Muscle layer of duodenum (tissue), 2 donors: ENCODE results near the gene IFNL3.
"Not testable (repeated sequence)": the region's sequence is repeated elsewhere in the genome, so short reads cannot be mapped to it uniquely, and the experiment has no call there.

Experiments
- H3K27ac ChIP-seq: one replicate; pipeline ENCODE4 v1.7.0; 2013; ENCODE audit warnings: mild to moderate bottlenecking, low read length
- H3K27me3 ChIP-seq: one replicate; pipeline ENCODE4 v1.7.0; 2013; ENCODE audit warnings: low read depth, mild to moderate bottlenecking, control low read depth, low read length
- H3K36me3 ChIP-seq, 2 donors: one replicate each; pipeline ENCODE4 v1.7.0; 2013; ENCODE audit warnings: low read length in 2 of 2, control low read depth in 1 of 2, mild to moderate bottlenecking in 1 of 2; ENCODE audit not compliant: insufficient read depth in 2 of 2, control insufficient read depth in 1 of 2
- H3K4me1 ChIP-seq, 2 donors: one replicate each; pipeline ENCODE4 v1.7.0; 2013; ENCODE audit warnings: low read length in 2 of 2, mild to moderate bottlenecking in 2 of 2, control low read depth in 1 of 2, moderate library complexity in 1 of 2; ENCODE audit not compliant: insufficient read depth in 2 of 2, control insufficient read depth in 1 of 2
- H3K4me3 ChIP-seq, 2 donors: one replicate each; pipeline ENCODE4 v1.7.0; 2013; ENCODE audit warnings: low read length in 2 of 2, low read depth in 1 of 2, mild to moderate bottlenecking in 1 of 2
- H3K9me3 ChIP-seq, 2 donors: one replicate each; pipeline ENCODE4 v1.7.0; 2013; ENCODE audit warnings: low read length in 2 of 2, control low read depth in 1 of 2, mild to moderate bottlenecking in 1 of 2; ENCODE audit not compliant: control insufficient read depth in 1 of 2
- donor health status: healthy.

The IFNL3 gene

GRCh38 chr19:39268085-39268484 is 23.3 kb upstream of the IFNL3 start, which contains the start of gene IFNL2:
Gene IFNL2 (plus strand): TSS chr19:39268396. CDS start chr19:39268569, 173 bp downstream.
- not testable (repeated sequence) for H3K4me3 ChIP-seq, H3K4me1 ChIP-seq, H3K9me3 ChIP-seq, H3K27ac ChIP-seq, H3K36me3 ChIP-seq
- peaks cover 11% of the 10 kb centered on the region for H3K27me3 ChIP-seq

- peaks cover 21% of the 10 kb centered on the region for H3K27me3 ChIP-seq
- no peak overlapping the region for H3K27ac ChIP-seq
Measured at GRCh38 chr19:39265321-39265916, 20.6 kb upstream of the IFNL3 start.

GRCh38 chr19:39264306-39265290 is 19.8 kb upstream of the IFNL3 start:
- Histone ChIP-seq H3K27ac (no peak overlapping the region), H3K36me3 (no peaks in the 10 kb centered on the region), H3K4me3 (no peak overlapping the region), H3K4me1 (peaks cover 0 to 5% of the 10 kb centered on the region in 2 donors), H3K27me3 (peaks cover 21% of the 10 kb centered on the region), H3K9me3 (no peaks in the 10 kb centered on the region)

More at GRCh38 chr19:39265321-39265916, 20.6 kb upstream of the IFNL3 start:
- H3K36me3 ChIP-seq: no peaks in the 10 kb centered on the region
- H3K4me3 ChIP-seq: no peak overlapping the region
- no peaks in the 10 kb centered on the region for H3K9me3 ChIP-seq
- H3K4me1 ChIP-seq: peaks cover 0 to 5% of the 10 kb centered on the region in 2 donors

- H3K27me3 ChIP-seq: peaks cover 21% of the 10 kb centered on the region
- no peaks in the 10 kb centered on the region for H3K36me3 ChIP-seq
- no peak overlapping the region for H3K4me3 ChIP-seq
- H3K27ac ChIP-seq: no peak overlapping the region
- peaks cover 0 to 5% of the 10 kb centered on the region in 2 donors for H3K4me1 ChIP-seq
- no peaks in the 10 kb centered on the region for H3K9me3 ChIP-seq
Measured at GRCh38 chr19:39263912-39264305, 19.1 kb upstream of the IFNL3 start.

GRCh38 chr19:39262496-39262895 is 17.7 kb upstream of the IFNL3 start:
- Histone ChIP-seq H3K27me3 (peaks cover 21% of the 10 kb centered on the region), H3K36me3 (no peaks in the 10 kb centered on the region), H3K9me3 (no peaks in the 10 kb centered on the region), H3K4me1 (peaks cover 0 to 5% of the 10 kb centered on the region in 2 donors), H3K4me3 (no peak overlapping the region), H3K27ac (no peak overlapping the region)

GRCh38 chr19:39261704-39262103 is 16.9 kb upstream of the IFNL3 start:
- peaks cover 21% of the 10 kb centered on the region for H3K27me3 ChIP-seq
- H3K9me3 ChIP-seq: peaks cover 0 to 1% of the 10 kb centered on the region in 2 donors
- H3K36me3 ChIP-seq: no peaks in the 10 kb centered on the region
- no peak overlapping the region for H3K4me3 ChIP-seq
- no peak overlapping the region for H3K27ac ChIP-seq
- peaks cover 0 to 5% of the 10 kb centered on the region in 2 donors for H3K4me1 ChIP-seq

- Histone ChIP-seq H3K4me3 (no peak overlapping the region), H3K9me3 (peaks cover 0 to 5% of the 10 kb centered on the region in 2 donors), H3K27me3 (peaks cover 4% of the 10 kb centered on the region), H3K4me1 (no peaks in the 10 kb centered on the region), H3K27ac (no peak overlapping the region), H3K36me3 (no peaks in the 10 kb centered on the region)
Measured at GRCh38 chr19:39257227-39257626, 12.4 kb upstream of the IFNL3 start.

- Histone ChIP-seq H3K4me1 (no peaks in the 10 kb centered on the region), H3K9me3 (peaks cover 0 to 5% of the 10 kb centered on the region in 2 donors), H3K4me3 (no peak overlapping the region), H3K27ac (no peak overlapping the region), H3K27me3 (no peaks in the 10 kb centered on the region), H3K36me3 (no peaks in the 10 kb centered on the region)
Measured at GRCh38 chr19:39254531-39255345, 9.9 kb upstream of the IFNL3 start.

GRCh38 chr19:39253374-39254149 is 8.8 kb upstream of the IFNL3 start:
- Histone ChIP-seq H3K4me1 (no peaks in the 10 kb centered on the region), H3K36me3 (no peaks in the 10 kb centered on the region), H3K9me3 (peaks cover 0 to 5% of the 10 kb centered on the region in 2 donors), H3K4me3 (no peak overlapping the region), H3K27ac (no peak overlapping the region), H3K27me3 (no peaks in the 10 kb centered on the region)

GRCh38 chr19:39252458-39252857 is 7.7 kb upstream of the IFNL3 start:
- Histone ChIP-seq H3K4me3 (no peak overlapping the region), H3K9me3 (peaks cover 0 to 5% of the 10 kb centered on the region in 2 donors), H3K27me3 (no peaks in the 10 kb centered on the region), H3K27ac (no peak overlapping the region), H3K4me1 (peaks cover 0 to 5% of the 10 kb centered on the region in 2 donors), H3K36me3 (no peaks in the 10 kb centered on the region)
